GM18498 (cell line): ENCODE measurements around the gene PCDHGB4.
"Not testable (repeated sequence)": the region's sequence is repeated elsewhere in the genome, so short reads cannot be mapped to it uniquely, and the experiment has no call there.

ENCODE experiments used
- ATAC-seq: cut with Tn5 transposase; IDR thresholded peaks from one replicate; pipeline ENCODE4 v1.9.1; 2021; ENCODE audit warnings: mild to moderate bottlenecking, moderate library complexity; ENCODE audit not compliant: unreplicated experiment

The PCDHGB4 gene

DNA sequence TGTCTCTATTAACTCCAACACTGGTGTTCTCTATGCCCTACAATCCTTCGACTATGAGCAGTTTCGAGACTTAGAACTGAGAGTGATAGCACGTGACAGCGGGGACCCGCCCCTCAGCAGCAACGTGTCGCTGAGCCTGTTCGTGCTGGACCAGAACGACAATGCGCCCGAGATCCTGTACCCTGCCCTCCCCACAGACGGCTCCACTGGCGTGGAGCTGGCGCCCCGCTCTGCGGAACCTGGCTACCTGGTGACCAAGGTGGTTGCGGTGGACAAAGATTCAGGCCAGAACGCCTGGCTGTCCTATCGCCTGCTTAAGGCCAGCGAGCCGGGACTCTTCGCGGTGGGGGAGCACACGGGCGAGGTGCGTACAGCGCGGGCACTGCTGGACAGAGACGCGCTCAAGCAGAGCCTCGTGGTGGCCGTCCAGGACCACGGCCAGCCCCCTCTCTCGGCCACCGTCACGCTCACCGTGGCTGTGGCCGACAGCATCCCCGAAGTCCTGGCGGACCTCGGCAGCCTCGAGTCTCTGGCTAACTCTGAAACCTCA, 35.3 kb downstream of the PCDHGB4 start:
- no peak for ATAC-seq

DNA sequence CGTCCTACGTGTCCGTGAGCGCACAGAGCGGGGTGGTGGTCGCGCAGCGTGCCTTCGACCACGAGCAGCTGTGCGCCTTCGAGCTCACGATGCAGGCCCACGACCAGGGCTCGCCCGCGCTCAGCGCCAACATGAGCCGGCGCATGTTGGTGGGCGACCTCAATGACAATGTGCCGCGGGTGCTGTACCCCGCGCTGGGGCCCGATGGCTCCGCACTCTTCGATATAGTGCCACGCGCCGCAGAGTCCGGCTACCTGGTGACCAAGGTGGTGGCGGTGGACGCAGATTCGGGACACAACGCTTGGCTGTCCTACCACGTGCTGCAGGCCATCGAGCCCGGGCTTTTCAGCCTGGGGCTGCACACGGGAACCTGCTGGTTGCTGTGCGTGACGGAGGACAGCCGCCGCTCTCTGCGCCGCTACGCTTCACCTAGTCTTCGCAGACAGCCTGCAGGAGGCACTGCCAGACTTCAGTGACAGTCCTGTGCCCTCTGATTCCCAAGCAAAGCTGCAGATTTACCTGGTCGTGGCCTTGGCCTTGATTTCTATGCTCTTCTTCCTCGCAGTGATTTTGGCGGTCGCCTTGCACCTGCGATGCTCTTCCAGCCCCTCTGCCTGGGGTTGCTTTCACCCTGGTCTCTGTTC, 40.4 kb downstream of the PCDHGB4 start:
- ATAC-seq: no peak

DNA sequence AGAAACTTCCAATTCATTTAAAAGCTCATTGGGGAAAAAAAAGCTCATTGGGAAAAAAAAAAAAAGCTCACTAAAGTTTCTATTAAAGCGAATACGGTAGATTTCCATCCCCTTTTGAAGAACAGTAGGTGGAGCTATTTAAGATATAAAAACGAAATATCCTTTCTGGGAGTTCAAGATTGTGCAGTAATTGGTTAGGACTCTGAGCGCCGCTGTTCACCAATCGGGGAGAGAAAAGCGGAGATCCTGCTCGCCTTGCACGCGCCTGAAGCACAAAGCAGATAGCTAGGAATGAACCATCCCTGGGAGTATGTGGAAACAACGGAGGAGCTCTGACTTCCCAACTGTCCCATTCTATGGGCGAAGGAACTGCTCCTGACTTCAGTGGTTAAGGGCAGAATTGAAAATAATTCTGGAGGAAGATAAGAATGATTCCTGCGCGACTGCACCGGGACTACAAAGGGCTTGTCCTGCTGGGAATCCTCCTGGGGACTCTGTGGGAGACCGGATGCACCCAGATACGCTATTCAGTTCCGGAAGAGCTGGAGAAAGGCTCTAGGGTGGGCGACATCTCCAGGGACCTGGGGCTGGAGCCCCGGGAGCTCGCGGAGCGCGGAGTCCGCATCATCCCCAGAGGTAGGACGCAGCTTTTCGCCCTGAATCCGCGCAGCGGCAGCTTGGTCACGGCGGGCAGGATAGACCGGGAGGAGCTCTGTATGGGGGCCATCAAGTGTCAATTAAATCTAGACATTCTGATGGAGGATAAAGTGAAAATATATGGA, 43.0 kb downstream of the PCDHGB4 start, which contains the start of gene PCDHGA12:
PCDHGA12 (plus strand) TSS at position 176 of the 782 bp plus-strand sequence; CDS start at position 429, 253 bp downstream.
- ATAC-seq: peak; percentile 64

DNA sequence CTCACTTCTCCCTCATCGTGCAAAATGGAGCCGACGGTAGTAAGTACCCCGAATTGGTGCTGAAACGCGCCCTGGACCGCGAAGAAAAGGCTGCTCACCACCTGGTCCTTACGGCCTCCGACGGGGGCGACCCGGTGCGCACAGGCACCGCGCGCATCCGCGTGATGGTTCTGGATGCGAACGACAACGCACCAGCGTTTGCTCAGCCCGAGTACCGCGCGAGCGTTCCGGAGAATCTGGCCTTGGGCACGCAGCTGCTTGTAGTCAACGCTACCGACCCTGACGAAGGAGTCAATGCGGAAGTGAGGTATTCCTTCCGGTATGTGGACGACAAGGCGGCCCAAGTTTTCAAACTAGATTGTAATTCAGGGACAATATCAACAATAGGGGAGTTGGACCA, 43.8 kb downstream of the PCDHGB4 start:
- no peak for ATAC-seq

DNA sequence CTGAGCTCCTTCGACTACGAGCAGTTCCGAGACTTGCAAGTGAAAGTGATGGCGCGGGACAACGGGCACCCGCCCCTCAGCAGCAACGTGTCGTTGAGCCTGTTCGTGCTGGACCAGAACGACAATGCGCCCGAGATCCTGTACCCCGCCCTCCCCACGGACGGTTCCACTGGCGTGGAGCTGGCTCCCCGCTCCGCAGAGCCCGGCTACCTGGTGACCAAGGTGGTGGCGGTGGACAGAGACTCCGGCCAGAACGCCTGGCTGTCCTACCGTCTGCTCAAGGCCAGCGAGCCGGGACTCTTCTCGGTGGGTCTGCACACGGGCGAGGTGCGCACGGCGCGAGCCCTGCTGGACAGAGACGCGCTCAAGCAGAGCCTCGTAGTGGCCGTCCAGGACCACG, 44.8 kb downstream of the PCDHGB4 start:
- ATAC-seq: not testable (repeated sequence)

DNA sequence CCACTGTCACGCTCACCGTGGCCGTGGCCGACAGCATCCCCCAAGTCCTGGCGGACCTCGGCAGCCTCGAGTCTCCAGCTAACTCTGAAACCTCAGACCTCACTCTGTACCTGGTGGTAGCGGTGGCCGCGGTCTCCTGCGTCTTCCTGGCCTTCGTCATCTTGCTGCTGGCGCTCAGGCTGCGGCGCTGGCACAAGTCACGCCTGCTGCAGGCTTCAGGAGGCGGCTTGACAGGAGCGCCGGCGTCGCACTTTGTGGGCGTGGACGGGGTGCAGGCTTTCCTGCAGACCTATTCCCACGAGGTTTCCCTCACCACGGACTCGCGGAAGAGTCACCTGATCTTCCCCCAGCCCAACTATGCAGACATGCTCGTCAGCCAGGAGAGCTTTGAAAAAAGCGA, 45.2 kb downstream of the PCDHGB4 start:
- ATAC-seq: not testable (repeated sequence)

DNA sequence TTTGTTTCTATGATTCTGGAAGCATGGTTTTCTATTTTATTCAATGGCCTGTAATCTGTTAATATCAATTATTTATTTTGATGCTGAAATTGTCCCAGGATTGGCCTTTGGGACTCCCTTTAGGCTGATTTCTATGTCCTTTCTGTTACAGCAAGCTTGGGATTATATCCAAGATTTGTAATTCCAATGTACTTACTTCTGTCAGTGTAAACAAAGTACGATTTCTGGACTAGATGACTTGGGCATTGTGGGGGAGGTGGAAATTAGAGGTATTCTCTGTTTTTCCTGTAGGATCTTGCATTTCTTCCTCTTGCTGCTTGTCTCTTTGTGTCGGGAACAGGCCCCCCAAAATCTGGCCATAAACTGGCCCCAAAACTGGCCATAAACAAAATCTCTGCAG, 46.5 kb downstream of the PCDHGB4 start:
- ATAC-seq: no peak

DNA sequence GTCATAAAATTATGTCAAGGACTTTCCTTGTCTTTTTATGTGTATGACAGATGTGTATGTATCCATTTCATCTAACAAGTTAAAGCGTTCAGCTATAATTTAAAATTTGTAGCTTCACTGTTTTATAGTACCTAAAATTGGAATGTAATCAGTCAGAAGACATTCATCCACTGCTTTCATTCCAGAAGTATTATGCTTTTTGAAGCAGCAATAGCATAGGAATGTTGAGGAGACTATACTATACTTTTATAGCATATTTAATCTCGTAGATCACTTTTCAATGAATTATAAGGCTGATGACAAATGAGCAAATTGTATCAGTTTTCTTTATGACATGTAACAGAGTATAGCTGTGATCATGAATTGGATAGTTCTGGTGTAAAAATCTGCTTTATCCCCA, 49.7 kb downstream of the PCDHGB4 start:
- ATAC-seq: no peak

DNA sequence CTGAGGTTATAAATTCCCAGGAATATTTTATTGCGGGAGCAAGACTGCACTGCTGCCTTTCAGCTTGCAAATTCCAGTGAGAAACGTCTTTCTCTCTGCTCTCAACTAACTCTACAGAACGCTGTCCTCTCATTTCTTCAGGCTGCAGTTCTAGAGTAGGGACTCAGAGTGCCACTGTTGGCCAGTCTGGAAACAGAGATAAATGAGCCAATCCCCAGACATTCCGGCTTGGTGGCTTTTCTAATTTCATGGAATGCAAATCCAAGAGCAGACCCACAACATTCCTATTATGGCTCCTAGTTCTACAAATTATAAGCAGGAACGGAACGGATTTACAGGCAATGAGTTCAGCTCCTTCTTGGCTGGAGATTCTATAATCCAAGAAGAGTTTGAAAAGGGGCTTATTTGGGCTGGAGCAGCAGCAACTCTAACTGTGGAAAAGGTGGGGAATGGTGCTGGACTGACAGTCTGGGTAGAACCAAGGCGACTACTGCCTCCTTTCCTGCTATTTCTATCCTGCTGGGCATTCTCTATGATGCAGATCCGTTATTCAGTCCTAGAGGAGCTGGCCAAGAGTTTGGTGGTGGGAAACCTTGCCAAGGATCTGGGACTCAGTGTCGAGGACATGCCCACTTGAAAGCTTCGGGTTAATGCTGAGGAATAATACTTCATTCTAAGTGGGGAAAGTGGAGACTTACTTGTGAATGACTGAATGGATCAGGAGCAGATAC, 52.1 kb downstream of the PCDHGB4 start:
- no peak for ATAC-seq
